Dendritic cell treated with granulocyte-macrophage colony-stimulating factor and Interleukin-4, amounts not matched to agents 40 ng/mL and 50 ng/mL, for 4 days (primary cell): ENCODE data around the gene HOXB5.

Experiments used
- H3K27ac Mint-ChIP-seq: one replicate; pipeline ENCODE4 v1.8.0; 2022; ENCODE audit warnings: mild to moderate bottlenecking, mixed read lengths
- H3K27me3 Mint-ChIP-seq: one replicate; pipeline ENCODE4 v1.8.0; 2022; ENCODE audit warnings: mild to moderate bottlenecking, mixed read lengths
- H3K36me3 Mint-ChIP-seq: one replicate; pipeline ENCODE4 v1.8.0; 2022; ENCODE audit warnings: low read depth, mixed read lengths
- H3K4me1 Mint-ChIP-seq: one replicate; pipeline ENCODE4 v1.8.0; 2022; ENCODE audit warnings: low read depth, mixed read lengths
- H3K4me3 Mint-ChIP-seq: one replicate; pipeline ENCODE4 v1.8.0; 2022; ENCODE audit warnings: mild to moderate bottlenecking, moderate library complexity, mixed read lengths
- H3K9me3 Mint-ChIP-seq: one replicate; pipeline ENCODE4 v1.8.0; 2022; ENCODE audit warnings: mixed read lengths
- intact Hi-C: fragments of 100-400 bp; cut with micrococcal nuclease; formaldehyde crosslinking; loops from one replicate; pipeline ENCODE4 v1.15.0; 2022

Gene HOXB5

GRCh38 chr17:48588528-48588927 lies 5.1 kb downstream of the HOXB5 start:
- H3K4me1 Mint-ChIP-seq, result peaks cover 67% of the 10 kb centered on the region
- intact Hi-C loops, result no loop called here
- no peaks in the 10 kb centered on the region for H3K9me3 Mint-ChIP-seq
- H3K27me3 Mint-ChIP-seq, result peaks cover 100% of the 10 kb centered on the region
- no peaks in the 10 kb centered on the region for H3K36me3 Mint-ChIP-seq
- no peak overlapping the region for H3K27ac Mint-ChIP-seq
- no peak overlapping the region for H3K4me3 Mint-ChIP-seq

DNA sequence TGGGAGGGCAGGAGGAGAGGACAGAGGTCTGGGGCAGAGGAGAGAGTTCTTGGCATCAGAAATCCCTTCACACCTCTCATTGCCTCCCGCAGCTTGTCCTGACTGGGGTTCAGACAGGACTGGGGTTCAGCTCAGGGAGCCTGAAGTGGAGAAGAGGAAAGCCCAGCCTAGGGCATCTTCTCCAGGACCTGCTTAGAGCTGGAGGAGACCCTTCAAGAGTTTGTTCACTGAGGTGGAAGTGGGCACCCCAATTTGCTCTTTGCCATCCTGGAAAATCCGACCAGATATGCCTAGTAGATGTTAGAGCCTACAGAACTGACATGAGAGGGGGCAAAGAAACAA lies 5.5 kb downstream of the HOXB5 start:
- Mint-ChIP-seq H3K36me3 (no peaks in the 10 kb centered on the region), H3K4me3 (no peak overlapping the region), H3K9me3 (no peaks in the 10 kb centered on the region), H3K4me1 (peaks cover 63% of the 10 kb centered on the region), H3K27me3 (peaks cover 100% of the 10 kb centered on the region), H3K27ac (peak overlapping the region; percentile 38)
- intact Hi-C loops, result no loop called here

DNA sequence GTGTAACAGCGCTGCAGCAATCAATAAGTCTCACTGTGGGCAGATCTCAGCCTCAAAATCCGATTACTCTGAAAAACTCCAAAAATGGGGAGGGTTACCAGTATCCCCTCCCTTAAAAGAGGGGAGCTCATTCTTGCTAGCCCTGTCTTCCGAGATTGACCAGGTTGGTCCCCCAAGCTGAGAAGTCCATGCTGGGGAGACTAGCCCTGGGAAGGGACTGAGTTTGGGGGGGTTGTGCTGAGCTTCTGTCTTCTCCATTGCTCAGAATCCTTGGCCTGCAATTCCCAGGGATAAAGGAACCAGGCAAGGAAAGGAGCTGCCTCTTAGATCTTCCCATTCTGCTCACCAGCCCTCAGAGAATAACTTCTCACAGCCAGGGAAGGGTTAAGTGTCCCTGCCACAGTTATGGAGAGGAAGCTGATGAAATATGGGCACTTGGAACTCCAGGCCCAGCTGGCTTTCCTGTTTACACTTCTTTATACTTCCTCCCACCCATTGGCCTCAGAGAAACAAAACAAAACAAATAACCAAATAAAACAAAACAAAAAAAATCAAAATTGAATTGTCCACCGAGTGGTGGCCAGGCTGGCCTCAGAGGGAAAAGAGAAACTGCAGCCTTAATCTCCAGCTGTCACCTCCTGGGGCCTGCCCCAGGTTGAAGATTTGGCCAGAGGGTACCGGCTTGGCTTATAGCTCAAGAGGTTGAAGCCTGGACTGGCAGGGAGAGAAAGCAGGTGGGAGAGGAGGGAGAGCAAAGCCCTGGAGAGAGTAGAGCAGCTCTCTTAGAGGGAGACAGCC lies 6.1 kb downstream of the HOXB5 start:
- Mint-ChIP-seq H3K4me1 (peaks cover 61% of the 10 kb centered on the region), H3K4me3 (no peak overlapping the region), H3K9me3 (no peaks in the 10 kb centered on the region), H3K36me3 (no peaks in the 10 kb centered on the region), H3K27me3 (peaks cover 100% of the 10 kb centered on the region), H3K27ac (peak overlapping the region; percentile 38)
- intact Hi-C loops, result no loop called here

- peaks cover 100% of the 10 kb centered on the region for H3K27me3 Mint-ChIP-seq
- peak overlapping the region; percentile 86 for H3K4me3 Mint-ChIP-seq
- no peaks in the 10 kb centered on the region for H3K9me3 Mint-ChIP-seq
- H3K27ac Mint-ChIP-seq, result peak overlapping the region; percentile 60
- H3K36me3 Mint-ChIP-seq, result no peaks in the 10 kb centered on the region
- intact Hi-C loops, result no loop called here
- H3K4me1 Mint-ChIP-seq, result peaks cover 64% of the 10 kb centered on the region
Measured at GRCh38 chr17:48586355-48587258, 7.0 kb downstream of the HOXB5 start.

DNA sequence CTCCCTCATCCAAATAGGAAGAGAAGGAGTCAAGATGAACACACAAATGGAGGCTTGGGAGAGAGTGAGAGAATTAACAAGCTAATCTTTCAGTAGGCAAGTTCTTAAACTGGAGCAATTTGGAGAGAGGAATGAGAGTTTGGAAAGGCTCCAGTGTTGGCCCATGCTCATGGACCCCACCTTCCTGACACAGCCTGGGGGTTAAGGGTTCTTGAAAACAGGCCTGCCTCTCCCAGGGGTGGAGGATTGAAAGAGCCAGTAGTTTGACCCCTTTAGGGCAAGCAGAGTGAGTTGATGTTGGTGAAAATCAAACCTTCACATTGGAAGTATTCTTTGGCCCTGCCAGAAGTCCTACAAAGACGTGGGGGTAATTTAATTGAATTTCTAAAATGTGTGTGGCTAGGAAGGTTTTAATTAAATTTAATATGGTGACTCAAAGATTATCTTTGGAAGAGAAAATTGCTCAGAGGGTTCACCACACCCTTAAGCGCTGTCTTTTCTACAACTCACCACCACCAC lies 9.3 kb downstream of the HOXB5 start:
- Mint-ChIP-seq H3K9me3 (no peaks in the 10 kb centered on the region), H3K4me3 (no peak overlapping the region), H3K27ac (no peak overlapping the region), H3K4me1 (peaks cover 69% of the 10 kb centered on the region), H3K36me3 (no peaks in the 10 kb centered on the region), H3K27me3 (peaks cover 100% of the 10 kb centered on the region)
- intact Hi-C loops, result no loop called here

GRCh38 chr17:48583708-48584222 lies 9.8 kb downstream of the HOXB5 start:
- Mint-ChIP-seq H3K4me3 (no peak overlapping the region), H3K4me1 (peaks cover 74% of the 10 kb centered on the region), H3K27me3 (peaks cover 100% of the 10 kb centered on the region), H3K9me3 (no peaks in the 10 kb centered on the region), H3K36me3 (no peaks in the 10 kb centered on the region), H3K27ac (no peak overlapping the region)
- intact Hi-C loops, result no loop called here

DNA sequence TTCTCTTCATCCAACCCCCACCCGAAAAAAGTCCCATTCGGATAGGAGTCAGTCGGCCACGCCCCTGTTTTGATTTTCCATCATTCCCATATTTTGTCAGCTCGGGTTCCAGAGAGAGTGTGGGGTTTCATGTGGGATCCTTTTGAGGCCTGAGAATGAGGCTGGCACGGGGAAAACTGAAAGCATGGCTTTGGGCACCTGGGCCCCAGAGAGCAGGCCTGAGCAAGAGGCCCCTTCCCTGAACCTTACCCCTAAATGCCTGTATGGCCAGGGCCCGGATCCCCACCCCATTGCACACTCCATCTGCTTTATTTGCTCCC lies 10.9 kb downstream of the HOXB5 start:
- intact Hi-C loops, result no loop called here
- H3K27me3 Mint-ChIP-seq, result peaks cover 97% of the 10 kb centered on the region
- H3K4me3 Mint-ChIP-seq, result no peak overlapping the region
- H3K4me1 Mint-ChIP-seq, result peaks cover 70% of the 10 kb centered on the region
- no peak overlapping the region for H3K27ac Mint-ChIP-seq
- no peaks in the 10 kb centered on the region for H3K36me3 Mint-ChIP-seq
- H3K9me3 Mint-ChIP-seq, result no peaks in the 10 kb centered on the region

DNA sequence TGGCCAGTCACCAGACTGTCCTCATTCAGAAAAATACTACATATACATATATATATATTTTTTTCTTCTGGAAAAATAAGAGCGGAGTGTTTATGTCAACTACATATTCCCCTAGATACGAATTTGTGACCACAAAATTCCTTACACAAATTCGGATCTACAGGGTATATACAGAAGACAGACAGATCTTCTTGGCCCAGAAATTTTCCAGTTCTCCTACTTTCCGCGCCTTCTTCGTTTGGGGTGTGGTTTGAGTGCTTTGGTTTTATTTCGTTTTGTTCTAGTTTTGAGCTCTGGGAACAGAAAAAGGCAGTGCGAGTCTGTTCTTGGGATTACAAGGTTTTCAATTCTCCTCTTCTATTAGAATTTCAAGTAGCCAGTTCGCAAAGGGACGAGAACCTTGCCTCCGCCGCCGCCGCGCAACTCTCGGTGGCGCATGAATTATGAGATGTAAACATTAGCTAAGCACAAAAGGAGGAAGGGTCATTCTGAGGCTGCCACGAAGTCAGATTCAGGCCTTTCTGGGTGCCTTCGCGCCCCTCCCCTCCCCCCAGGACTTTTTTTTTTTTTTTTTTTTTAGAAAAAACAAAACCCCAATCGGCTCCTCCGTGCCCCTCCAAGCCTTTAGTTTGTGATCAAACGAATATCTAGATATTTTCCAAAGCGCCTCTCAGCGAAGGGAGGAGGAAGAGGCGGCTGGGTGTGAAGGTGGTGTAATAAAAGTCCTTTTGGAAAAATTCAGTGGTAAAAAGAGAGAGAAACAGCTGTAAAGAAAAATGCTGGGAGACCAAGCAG lies 13.6 kb downstream of the HOXB5 start:
- Mint-ChIP-seq H3K36me3 (no peaks in the 10 kb centered on the region), H3K27me3 (peaks cover 95% of the 10 kb centered on the region), H3K4me3 (peak overlapping the region; percentile 60), H3K27ac (no peak overlapping the region), H3K9me3 (no peaks in the 10 kb centered on the region), H3K4me1 (peaks cover 60% of the 10 kb centered on the region)
- intact Hi-C loops, result no loop called here

- intact Hi-C loops, result no loop called here
- H3K27me3 Mint-ChIP-seq, result peaks cover 94% of the 10 kb centered on the region
- H3K36me3 Mint-ChIP-seq, result no peaks in the 10 kb centered on the region
- H3K27ac Mint-ChIP-seq, result no peak overlapping the region
- no peaks in the 10 kb centered on the region for H3K9me3 Mint-ChIP-seq
- H3K4me1 Mint-ChIP-seq, result peaks cover 56% of the 10 kb centered on the region
- peak overlapping the region; percentile 4 for H3K4me3 Mint-ChIP-seq
Measured at GRCh38 chr17:48579471-48579759, 14.2 kb downstream of the HOXB5 start.

GRCh38 chr17:48578616-48579470 lies 14.7 kb downstream of the HOXB5 start:
- H3K4me3 Mint-ChIP-seq, result peak overlapping the region; percentile 68

DNA sequence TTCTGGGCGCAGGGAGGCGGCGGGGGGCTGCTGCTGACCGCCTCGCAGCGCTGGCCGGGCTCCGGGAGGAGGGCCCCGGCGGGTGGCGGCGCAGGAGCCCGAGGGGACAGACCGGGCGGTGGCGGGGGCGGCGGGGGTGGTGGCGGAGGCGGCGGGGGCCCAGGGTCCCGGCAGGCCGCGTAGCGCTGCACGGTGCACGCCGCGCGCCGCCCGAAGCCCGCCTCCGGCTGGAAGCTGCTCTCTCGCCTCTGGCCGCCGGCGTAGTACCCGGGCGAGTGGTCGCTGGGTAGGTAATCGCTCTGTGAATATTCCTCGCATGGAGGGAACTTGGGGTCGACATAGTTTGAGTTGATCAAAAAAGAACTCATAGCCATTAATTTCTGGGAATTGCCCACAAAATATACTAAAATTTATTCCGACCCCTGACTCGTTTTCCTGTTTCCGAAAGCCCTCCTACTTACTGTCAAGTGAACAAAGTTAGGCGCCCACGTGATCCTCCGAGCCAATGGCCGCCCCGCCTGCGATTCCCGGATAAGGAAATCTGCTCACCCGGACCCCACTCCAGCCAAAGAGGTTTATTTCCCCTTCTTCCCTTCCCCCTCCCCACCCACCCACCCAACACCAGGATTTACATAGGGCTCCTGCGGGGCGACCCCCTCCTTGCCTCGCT lies 15.5 kb downstream of the HOXB5 start, which contains the start of gene HOXB4:
HOXB4 (minus strand) TSS at position 405 of the 670 bp plus-strand sequence; CDS start at position 374, 31 bp downstream.
- Mint-ChIP-seq H3K27ac (peak within 1 kb of the TSS; percentile 60), H3K9me3 (no peaks in the 10 kb centered on the region), H3K4me3 (peak within 1 kb of the TSS; percentile 68), H3K36me3 (no peaks in the 10 kb centered on the region), H3K4me1 (peaks cover 56% of the 10 kb centered on the region), H3K27me3 (peaks cover 85% of the 10 kb centered on the region)
- intact Hi-C loops, result no loop called here

More at GRCh38 chr17:48578616-48579470, 14.7 kb downstream of the HOXB5 start:
- Mint-ChIP-seq H3K27me3 (peaks cover 93% of the 10 kb centered on the region), H3K4me1 (peaks cover 56% of the 10 kb centered on the region), H3K27ac (peak overlapping the region; percentile 60), H3K36me3 (no peaks in the 10 kb centered on the region), H3K9me3 (no peaks in the 10 kb centered on the region)
- intact Hi-C loops, result no loop called here

GRCh38 chr17:48577330-48577945 lies 16.1 kb downstream of the HOXB5 start:
- peaks cover 51% of the 10 kb centered on the region for H3K4me1 Mint-ChIP-seq
- H3K9me3 Mint-ChIP-seq, result no peaks in the 10 kb centered on the region
- peak overlapping the region; percentile 55 for H3K4me3 Mint-ChIP-seq
- intact Hi-C loops, result no loop called here
- H3K36me3 Mint-ChIP-seq, result no peaks in the 10 kb centered on the region
- H3K27me3 Mint-ChIP-seq, result peaks cover 79% of the 10 kb centered on the region
- no peak overlapping the region for H3K27ac Mint-ChIP-seq
